Thoracic aorta endothelial cell (primary cell): ENCODE results near the gene CD5L. TPM values are rescaled to one million over a fixed set of nuclear protein-coding genes. Genes with fewer than 3 reads are reported as not detected.

Experiments used
- small RNA-seq: library from RNA; depleted of rRNA; stranded (forward); fragments of <200 nt; gene quantifications from one replicate; pipeline ENCODE3, GENCODE V24; 2012
- total RNA-seq: library from RNA; depleted of rRNA; stranded (reverse); fragments of >200 nt; gene quantifications from 2 replicates; pipeline ENCODE4 v1.2.3, GENCODE V29; 2012

The CD5L gene
- not detected in 2 replicates for total RNA-seq

GRCh38 chr1:157841708-157842107, at the start of gene CD5L:
Gene CD5L, minus strand, starts transcription at chr1:157841808. Its CDS starts 107 bp downstream, at chr1:157841701.

GRCh38 chr1:157819896-157820295, 21.7 kb downstream of the CD5L start, which contains the start of gene FCRL1:
Gene FCRL1, minus strand, starts transcription at chr1:157820120. Its CDS starts 83 bp downstream, at chr1:157820037.

Small RNA genes within 50 kb of the gene (small RNA-seq; reads per million reads assigned to genes)
- not detected for gene MRPS21P2

Other genes with a start within 250 kb of the CD5L start
- not detected in 2 replicates for gene FCRL4, start 243.7 kb downstream of the CD5L start, total RNA-seq
- gene FCRL3, start 141.0 kb downstream of the CD5L start, total RNA-seq = not detected in 2 replicates
- not detected in 2 replicates for gene FCRL2, start 64.7 kb downstream of the CD5L start, total RNA-seq
- gene FCRL1, start 21.7 kb downstream of the CD5L start, total RNA-seq = not detected in 2 replicates
- gene KIRREL1, start 151.8 kb upstream of the CD5L start, total RNA-seq = 39.6 and 47.8 TPM in 2 replicates